Bronchial epithelial cell (primary cell): Measurements from ENCODE around the gene GJC2. TPM values are rescaled to one million over a fixed set of nuclear protein-coding genes. Genes with fewer than 3 reads are reported as not detected.

Source experiments
- DNase-seq: peaks from one replicate; pipeline ENCODE4 v3.0.0-alpha.2; 2010; ENCODE audit warnings: low read depth
- FAIRE-seq: peaks from 2 replicates; lab custom pipeline; 2011; peaks lifted over from hg19 to GRCh38; lab: Jason Lieb, UNC
- H3K27me3 ChIP-seq: 2 replicates; pipeline ENCODE4 v1.5.1; 2011; ENCODE audit warnings: low read length; ENCODE audit not compliant: control insufficient read depth, insufficient read depth
- H3K36me3 ChIP-seq: 2 replicates; pipeline ENCODE4 v1.5.1; 2011; ENCODE audit warnings: low read length; ENCODE audit not compliant: control insufficient read depth, insufficient read depth
- H3K4me3 ChIP-seq: 2 replicates; pipeline ENCODE4 v1.5.1; 2011; ENCODE audit warnings: mild to moderate bottlenecking, low read depth, low read length, control low read depth
- total RNA-seq: library from RNA; depleted of rRNA; stranded (reverse); fragments of >200 nt; gene quantifications from 2 replicates; pipeline ENCODE4 v1.2.1, GENCODE V29; 2014
- TF ChIP-seq, protein P1 (sequence below): IDR thresholded peaks from 2 replicates; pipeline ENCODE4 v1.5.1; 2011; ENCODE audit warnings: mild to moderate bottlenecking, moderate library complexity, low read length, control low read depth, inconsistent platforms; ENCODE audit not compliant: insufficient read depth, severe bottlenecking

The GJC2 gene
- total RNA-seq, 1 donor from 2014 or later, result 5.5 TPM

DNA sequence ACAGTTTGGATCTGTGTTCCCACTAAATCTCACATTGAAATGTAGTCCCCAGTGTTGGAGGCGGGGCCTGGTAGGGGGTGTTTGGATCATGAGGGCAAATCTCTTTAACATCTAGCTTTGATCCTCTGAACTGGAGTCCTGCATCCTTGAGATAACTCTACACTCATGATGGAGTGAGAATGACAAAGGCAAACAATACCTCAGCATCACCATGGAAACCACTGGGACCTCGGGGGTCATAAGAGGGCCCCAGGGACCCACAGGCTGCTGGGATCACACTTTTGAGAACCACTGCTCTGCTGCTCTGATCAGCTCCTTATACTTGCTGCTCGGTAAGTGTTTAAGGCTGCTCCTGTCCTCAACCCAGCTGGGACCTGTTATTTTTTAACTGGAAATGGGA is 44.7 kb downstream of the GJC2 start:
- H3K27me3 ChIP-seq, result no peaks in the 10 kb centered on the region
- DNase-seq (no peak), FAIRE-seq (no peak)
- TF ChIP-seq, protein P1, sequence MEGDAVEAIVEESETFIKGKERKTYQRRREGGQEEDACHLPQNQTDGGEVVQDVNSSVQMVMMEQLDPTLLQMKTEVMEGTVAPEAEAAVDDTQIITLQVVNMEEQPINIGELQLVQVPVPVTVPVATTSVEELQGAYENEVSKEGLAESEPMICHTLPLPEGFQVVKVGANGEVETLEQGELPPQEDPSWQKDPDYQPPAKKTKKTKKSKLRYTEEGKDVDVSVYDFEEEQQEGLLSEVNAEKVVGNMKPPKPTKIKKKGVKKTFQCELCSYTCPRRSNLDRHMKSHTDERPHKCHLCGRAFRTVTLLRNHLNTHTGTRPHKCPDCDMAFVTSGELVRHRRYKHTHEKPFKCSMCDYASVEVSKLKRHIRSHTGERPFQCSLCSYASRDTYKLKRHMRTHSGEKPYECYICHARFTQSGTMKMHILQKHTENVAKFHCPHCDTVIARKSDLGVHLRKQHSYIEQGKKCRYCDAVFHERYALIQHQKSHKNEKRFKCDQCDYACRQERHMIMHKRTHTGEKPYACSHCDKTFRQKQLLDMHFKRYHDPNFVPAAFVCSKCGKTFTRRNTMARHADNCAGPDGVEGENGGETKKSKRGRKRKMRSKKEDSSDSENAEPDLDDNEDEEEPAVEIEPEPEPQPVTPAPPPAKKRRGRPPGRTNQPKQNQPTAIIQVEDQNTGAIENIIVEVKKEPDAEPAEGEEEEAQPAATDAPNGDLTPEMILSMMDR, result no peak
- H3K36me3 ChIP-seq, result no peaks in the 10 kb centered on the region
- H3K4me3 ChIP-seq, result no peak overlapping the region

DNA sequence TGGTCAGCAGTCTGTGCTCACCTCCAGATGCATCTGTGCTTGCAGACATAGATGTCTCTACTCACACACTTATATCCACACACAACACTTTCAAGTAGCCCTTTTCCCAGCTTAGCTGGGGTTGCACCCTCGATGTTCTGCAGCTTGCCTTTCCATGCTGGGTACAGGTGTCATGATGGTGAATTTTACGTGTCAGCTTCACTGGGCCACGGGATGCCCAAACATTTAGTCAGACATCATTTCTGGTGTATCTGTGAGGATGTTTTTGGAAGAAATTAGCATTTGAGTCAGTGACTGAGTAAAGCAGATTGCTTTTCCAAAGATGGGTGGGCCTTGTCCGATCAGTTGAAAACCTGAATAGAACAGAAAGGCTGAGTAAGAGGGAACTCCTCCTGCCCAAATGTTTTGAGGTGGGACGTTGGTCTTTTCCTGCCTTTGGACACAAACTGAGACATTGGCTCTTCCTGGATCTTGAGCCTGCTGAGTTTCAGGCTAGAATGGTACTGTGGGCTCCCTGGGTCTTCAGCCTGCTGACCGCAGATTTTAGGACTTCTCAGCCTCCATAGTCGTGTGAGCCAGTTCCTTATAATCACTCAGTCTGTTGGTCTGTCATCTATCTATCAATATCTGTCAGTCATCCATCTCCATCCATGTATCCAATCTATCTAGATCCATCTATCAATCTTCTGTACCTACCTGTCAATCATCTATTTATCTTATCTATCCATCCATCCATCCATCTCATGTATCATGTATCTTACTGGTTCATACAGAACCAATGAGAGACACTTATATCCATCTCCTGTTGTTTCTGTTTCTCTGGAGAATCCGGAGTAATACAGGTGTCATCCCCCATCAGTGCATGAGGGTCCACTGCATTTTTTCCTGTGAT is 45.4 kb downstream of the GJC2 start:
- FAIRE-seq (peak; percentile 80), DNase-seq (no peak)
- TF ChIP-seq, protein P1, result no peak
- Histone ChIP-seq H3K27me3 (no peaks in the 10 kb centered on the region), H3K36me3 (no peaks in the 10 kb centered on the region), H3K4me3 (no peak overlapping the region)

DNA sequence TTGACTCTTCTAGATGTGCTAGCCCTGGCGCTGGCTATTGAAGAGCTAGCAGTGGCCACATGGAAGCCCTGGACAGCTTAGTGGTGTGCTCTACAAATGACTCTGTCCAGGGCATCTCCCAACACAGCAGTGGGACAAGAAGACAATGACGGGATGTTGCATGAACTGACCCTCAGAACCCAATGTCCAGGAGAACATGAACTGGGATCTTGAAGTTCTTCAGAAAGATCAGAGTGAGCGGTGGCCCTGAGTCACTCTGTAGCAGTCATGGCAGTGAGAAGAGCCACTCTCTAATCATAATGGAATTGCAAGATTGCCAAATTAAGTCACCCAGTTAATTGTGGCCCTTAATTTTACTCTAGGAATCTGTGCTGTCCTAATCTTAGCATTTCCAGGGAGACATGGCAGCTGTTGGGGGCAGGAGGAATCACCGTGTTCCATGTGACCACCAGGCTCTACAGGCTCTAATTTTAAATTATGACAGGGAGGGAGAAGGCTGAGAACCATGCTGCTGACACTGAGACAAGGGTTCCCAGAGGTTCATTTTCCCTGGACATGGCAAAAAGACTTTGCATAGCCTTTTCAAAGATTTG is 47.9 kb downstream of the GJC2 start:
- TF ChIP-seq, protein P1, result no peak
- Histone ChIP-seq H3K4me3 (no peak overlapping the region), H3K27me3 (no peaks in the 10 kb centered on the region), H3K36me3 (no peaks in the 10 kb centered on the region)
- no peak for DNase-seq
- peak; percentile 62 for FAIRE-seq

- no peak overlapping the region for H3K4me3 ChIP-seq
- H3K36me3 ChIP-seq, result no peaks in the 10 kb centered on the region
- H3K27me3 ChIP-seq, result no peaks in the 10 kb centered on the region
- TF ChIP-seq, protein P1, result no peak
- FAIRE-seq (no peak), DNase-seq (peak; percentile 22)
Measured at GRCh38 chr1:228198977-228199590, 49.4 kb downstream of the GJC2 start.

GRCh38 chr1:228204958-228205357 is 55.2 kb downstream of the GJC2 start:
- DNase-seq (no peak), FAIRE-seq (no peak)
- TF ChIP-seq, protein P1, result no peak
- Histone ChIP-seq H3K36me3 (no peaks in the 10 kb centered on the region), H3K4me3 (no peak overlapping the region), H3K27me3 (peaks cover 13% of the 10 kb centered on the region)
